Measurements from ENCODE around the gene HEXD. TPM values are rescaled to one million over a fixed set of nuclear protein-coding genes. Genes with fewer than 3 reads are reported as not detected.

The HEXD gene
- total and polyA plus RNA-seq, 4 donors: 5.6 to 19.9 (median 12.2) TPM

- no peak for TF ChIP-seq GABPA (IDR thresholded peaks at IDR 0.05 in 1 of 2, conservative IDR thresholded peaks at IDR 0.05 in 1 of 2)
- no peak for TF ChIP-seq RXRA (IDR thresholded peaks at IDR 0.05)
- no peak for TF ChIP-seq HNF4G (IDR thresholded peaks at IDR 0.05)
Observed at GRCh38 chr17:82487910-82488309, 69.8 kb downstream of the HEXD start (continued).

DNA sequence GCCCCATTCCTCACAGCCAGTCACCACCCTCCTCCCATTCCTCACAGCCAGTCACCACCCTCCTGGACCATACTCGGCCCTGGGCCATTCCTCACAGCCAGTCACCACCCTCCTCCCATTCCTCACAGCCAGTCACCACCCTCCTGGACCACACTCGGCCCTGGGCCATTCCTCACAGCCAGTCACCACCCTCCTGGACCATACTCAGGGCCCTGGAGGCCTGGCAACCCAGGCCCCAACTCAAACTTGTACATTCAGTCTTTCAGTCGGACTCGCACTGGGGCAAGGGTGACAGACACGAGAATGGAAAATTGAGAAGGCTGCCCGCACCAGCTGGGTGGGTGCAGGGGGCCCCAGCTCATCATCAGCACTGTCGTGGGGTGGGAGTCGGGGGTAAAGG lies 71.0 kb downstream of the HEXD start:
- no peaks in the 10 kb centered on the region for H3K9me3 ChIP-seq (ENCODE audit: control insufficient read depth in 4 of 4, low read length in 3 of 4)
- H3K4me3 ChIP-seq (ENCODE audit: low read depth in 1 of 3, low read length in 3 of 3): no peak overlapping the region
- no peak overlapping the region for H3K9ac ChIP-seq (ENCODE audit: low read depth in 1 of 2, low read length in 2 of 2)
- H3K4me1 ChIP-seq (ENCODE audit: control insufficient read depth in 4 of 4, insufficient read depth in 4 of 4, low read length in 3 of 4): peaks cover 0 to under 1% (median 0%) of the 10 kb centered on the region in 4 donors
- no peak overlapping the region for H3K27ac ChIP-seq (ENCODE audit: low read depth in 1 of 2, low read length in 2 of 2)
- no peak for DNase-seq (ENCODE audit: low spot score)
- WGBS: 85% methylated on average over 8 of the region's 8 CpGs
- H3K36me3 ChIP-seq (ENCODE audit: control insufficient read depth in 4 of 4, insufficient read depth in 3 of 4, low read depth in 1 of 4, low read length in 3 of 4): peaks cover 4 to 33% (median 14%) of the 10 kb centered on the region in 4 donors
- H3K27me3 ChIP-seq (ENCODE audit: control insufficient read depth in 4 of 4, insufficient read depth in 4 of 4, low read length in 3 of 4): no peaks in the 10 kb centered on the region
- no peak for TF ChIP-seq RXRA (IDR thresholded peaks at IDR 0.05)
- TF ChIP-seq, protein P1, sequence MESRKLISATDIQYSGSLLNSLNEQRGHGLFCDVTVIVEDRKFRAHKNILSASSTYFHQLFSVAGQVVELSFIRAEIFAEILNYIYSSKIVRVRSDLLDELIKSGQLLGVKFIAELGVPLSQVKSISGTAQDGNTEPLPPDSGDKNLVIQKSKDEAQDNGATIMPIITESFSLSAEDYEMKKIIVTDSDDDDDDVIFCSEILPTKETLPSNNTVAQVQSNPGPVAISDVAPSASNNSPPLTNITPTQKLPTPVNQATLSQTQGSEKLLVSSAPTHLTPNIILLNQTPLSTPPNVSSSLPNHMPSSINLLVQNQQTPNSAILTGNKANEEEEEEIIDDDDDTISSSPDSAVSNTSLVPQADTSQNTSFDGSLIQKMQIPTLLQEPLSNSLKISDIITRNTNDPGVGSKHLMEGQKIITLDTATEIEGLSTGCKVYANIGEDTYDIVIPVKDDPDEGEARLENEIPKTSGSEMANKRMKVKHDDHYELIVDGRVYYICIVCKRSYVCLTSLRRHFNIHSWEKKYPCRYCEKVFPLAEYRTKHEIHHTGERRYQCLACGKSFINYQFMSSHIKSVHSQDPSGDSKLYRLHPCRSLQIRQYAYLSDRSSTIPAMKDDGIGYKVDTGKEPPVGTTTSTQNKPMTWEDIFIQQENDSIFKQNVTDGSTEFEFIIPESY (IDR thresholded peaks at IDR 0.05): no peak
- no peak for TF ChIP-seq GABPA (IDR thresholded peaks at IDR 0.05 in 1 of 2, conservative IDR thresholded peaks at IDR 0.05 in 1 of 2)
- TF ChIP-seq HNF4A (conservative IDR thresholded peaks at IDR 0.05): no peak
- no peak for TF ChIP-seq REST (IDR thresholded peaks at IDR 0.05)
- TF ChIP-seq MAX (IDR thresholded peaks at IDR 0.05): no peak
- no peak for TF ChIP-seq SP1 (IDR thresholded peaks at IDR 0.05)
- TF ChIP-seq JUND (IDR thresholded peaks at IDR 0.05): no peak
- TF ChIP-seq NR2F2 (IDR thresholded peaks at IDR 0.05): no peak
- TF ChIP-seq CTCF (IDR thresholded peaks at IDR 0.05; ENCODE audit: low read depth, low read length, missing input control): no peak
- TF ChIP-seq FOXA2 (IDR thresholded peaks at IDR 0.05): no peak
- no peak for TF ChIP-seq HNF4G (IDR thresholded peaks at IDR 0.05)
- TF ChIP-seq, protein P2, sequence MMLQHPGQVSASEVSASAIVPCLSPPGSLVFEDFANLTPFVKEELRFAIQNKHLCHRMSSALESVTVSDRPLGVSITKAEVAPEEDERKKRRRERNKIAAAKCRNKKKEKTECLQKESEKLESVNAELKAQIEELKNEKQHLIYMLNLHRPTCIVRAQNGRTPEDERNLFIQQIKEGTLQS (IDR thresholded peaks at IDR 0.05): no peak
- no peak for TF ChIP-seq EGR1 (IDR thresholded peaks at IDR 0.05; ENCODE audit: low read depth in 2 of 2)
- TF ChIP-seq YY1 (IDR thresholded peaks at IDR 0.05): no peak
- no peak for TF ChIP-seq TAF1 (conservative IDR thresholded peaks at IDR 0.05)
- TF ChIP-seq RAD21 (IDR thresholded peaks at IDR 0.05): no peak

All from liver (tissue), 9 donors.